SU-DHL-6 (cell line): Measurements from ENCODE around the gene TMEM108.

ENCODE experiments used
- EZH2phosphoT487 ChIP-seq: fragments of 200-600 bp; sonication (generic), shearing (Covaris generic); conservative IDR thresholded peaks from 2 replicates; pipeline ENCODE4 v1.6.1; 2018; ENCODE audit warnings: mild to moderate bottlenecking, antibody characterized with exemption, low read length, moderate library complexity, mixed read lengths
- TF ChIP-seq, protein P1 (sequence below): fragments of 200-600 bp; sonication (generic); IDR thresholded peaks from one replicate; pipeline ENCODE4 v1.5.1; 2017; ENCODE audit warnings: antibody characterized with exemption, mild to moderate bottlenecking, low read length, moderate library complexity; ENCODE audit not compliant: insufficient read depth, poor library complexity, severe bottlenecking

DNA sequence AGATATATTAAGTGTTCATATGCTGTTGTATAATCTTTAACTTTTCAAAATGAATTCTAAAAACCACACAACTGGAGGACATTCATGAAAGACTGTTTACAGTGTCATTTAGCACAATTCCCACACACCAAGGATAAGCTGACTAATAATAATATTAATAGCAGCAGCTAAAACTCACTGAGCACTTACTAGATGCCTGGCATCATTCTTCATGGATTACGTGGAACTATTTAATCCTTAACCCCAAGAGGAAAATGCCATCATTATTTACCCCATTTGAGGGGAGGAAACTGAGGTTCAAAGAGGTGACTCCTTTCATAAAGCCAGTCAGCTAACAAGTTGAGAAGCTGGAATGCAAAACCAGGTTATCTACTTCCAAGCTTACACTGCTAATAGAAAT, 77.0 kb downstream of the TMEM108 start:
- TF ChIP-seq, protein P1, sequence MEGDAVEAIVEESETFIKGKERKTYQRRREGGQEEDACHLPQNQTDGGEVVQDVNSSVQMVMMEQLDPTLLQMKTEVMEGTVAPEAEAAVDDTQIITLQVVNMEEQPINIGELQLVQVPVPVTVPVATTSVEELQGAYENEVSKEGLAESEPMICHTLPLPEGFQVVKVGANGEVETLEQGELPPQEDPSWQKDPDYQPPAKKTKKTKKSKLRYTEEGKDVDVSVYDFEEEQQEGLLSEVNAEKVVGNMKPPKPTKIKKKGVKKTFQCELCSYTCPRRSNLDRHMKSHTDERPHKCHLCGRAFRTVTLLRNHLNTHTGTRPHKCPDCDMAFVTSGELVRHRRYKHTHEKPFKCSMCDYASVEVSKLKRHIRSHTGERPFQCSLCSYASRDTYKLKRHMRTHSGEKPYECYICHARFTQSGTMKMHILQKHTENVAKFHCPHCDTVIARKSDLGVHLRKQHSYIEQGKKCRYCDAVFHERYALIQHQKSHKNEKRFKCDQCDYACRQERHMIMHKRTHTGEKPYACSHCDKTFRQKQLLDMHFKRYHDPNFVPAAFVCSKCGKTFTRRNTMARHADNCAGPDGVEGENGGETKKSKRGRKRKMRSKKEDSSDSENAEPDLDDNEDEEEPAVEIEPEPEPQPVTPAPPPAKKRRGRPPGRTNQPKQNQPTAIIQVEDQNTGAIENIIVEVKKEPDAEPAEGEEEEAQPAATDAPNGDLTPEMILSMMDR, result no peak
- no peak for TF ChIP-seq EZH2phosphoT487
